ENCODE measurements around the gene NCAM1.
"Not testable (repeated sequence)": the region's sequence is repeated elsewhere in the genome, so short reads cannot be mapped to it uniquely, and the experiment has no call there.

Gene NCAM1

GRCh38 chr11:113276466-113276865 lies 315.2 kb downstream of the NCAM1 start:
- DNase-seq (ENCODE audit: low spot score) = no peak

DNA sequence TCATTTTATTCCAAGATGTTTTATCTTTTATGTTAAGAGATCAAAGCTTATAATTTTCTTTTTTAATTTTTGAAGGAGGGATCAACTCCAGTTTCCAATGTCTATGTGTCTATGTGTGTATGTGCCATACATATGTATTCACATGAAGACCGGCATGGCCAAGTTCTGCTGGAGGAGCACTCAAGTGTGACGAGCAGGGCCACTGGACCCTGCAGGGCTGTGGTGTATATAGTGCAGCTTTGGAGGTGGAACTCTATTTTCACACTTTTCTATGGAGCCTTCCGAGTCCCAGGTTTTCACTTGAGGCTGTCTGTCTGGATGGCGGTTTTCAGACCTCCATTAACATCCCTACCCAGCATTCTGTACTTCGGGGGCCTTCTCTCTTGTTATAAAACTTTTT lies 316.7 kb downstream of the NCAM1 start:
- DNase-seq (ENCODE audit: low spot score) = no peak

GRCh38 chr11:113278481-113278880 lies 317.3 kb downstream of the NCAM1 start:
- DNase-seq (ENCODE audit: low spot score) = no peak

- no peak for DNase-seq (ENCODE audit: low spot score)
Measured at GRCh38 chr11:113278925-113279324, 317.7 kb downstream of the NCAM1 start.

GRCh38 chr11:113279591-113279990 lies 318.4 kb downstream of the NCAM1 start:
- no peak for DNase-seq (ENCODE audit: low spot score)

- no peak for DNase-seq (ENCODE audit: low spot score)
Measured at GRCh38 chr11:113281052-113281725, 320.0 kb downstream of the NCAM1 start.

GRCh38 chr11:113282898-113283437 lies 321.7 kb downstream of the NCAM1 start:
- no peak for DNase-seq (ENCODE audit: low spot score)

DNA sequence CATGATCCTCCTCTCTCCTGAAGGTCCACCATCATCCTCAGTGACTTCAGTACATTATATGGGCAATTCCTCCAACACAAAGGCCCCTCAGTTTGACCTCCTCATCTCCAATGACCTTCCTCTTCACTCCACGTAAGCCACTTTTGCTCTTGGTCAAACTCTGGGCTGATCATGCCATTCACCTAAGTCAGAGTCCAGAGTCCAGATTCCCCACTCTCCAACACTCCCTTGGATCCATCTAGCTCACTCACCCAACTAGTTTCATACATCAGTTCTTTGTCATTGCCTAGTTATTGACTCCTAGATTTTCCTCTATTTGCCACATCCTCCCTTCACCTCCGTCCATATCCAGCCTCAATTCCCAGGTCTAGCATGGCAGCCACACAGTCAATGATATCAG lies 322.7 kb downstream of the NCAM1 start:
- no peak for DNase-seq (ENCODE audit: low spot score)

DNA sequence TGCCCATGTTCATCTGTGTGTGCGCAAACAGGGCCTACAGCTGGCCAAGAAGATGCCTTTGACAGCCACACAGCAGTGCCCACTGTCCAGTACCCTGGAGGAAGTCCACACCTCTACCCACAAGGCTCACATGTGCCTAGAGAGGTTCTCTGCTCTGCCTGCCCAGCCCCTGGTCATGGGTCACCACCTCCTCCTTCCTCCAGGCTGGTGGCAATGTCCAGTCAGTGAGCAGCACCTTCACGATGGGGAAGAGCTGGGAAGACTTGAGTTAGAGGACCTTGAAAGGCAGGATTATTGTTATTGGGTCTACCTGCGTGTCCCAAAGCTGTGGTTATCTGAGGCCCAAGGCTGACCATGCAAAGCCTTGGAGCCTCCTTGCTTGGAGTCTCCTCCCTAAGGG lies 324.8 kb downstream of the NCAM1 start:
- no peak for DNase-seq (ENCODE audit: low spot score)

DNA sequence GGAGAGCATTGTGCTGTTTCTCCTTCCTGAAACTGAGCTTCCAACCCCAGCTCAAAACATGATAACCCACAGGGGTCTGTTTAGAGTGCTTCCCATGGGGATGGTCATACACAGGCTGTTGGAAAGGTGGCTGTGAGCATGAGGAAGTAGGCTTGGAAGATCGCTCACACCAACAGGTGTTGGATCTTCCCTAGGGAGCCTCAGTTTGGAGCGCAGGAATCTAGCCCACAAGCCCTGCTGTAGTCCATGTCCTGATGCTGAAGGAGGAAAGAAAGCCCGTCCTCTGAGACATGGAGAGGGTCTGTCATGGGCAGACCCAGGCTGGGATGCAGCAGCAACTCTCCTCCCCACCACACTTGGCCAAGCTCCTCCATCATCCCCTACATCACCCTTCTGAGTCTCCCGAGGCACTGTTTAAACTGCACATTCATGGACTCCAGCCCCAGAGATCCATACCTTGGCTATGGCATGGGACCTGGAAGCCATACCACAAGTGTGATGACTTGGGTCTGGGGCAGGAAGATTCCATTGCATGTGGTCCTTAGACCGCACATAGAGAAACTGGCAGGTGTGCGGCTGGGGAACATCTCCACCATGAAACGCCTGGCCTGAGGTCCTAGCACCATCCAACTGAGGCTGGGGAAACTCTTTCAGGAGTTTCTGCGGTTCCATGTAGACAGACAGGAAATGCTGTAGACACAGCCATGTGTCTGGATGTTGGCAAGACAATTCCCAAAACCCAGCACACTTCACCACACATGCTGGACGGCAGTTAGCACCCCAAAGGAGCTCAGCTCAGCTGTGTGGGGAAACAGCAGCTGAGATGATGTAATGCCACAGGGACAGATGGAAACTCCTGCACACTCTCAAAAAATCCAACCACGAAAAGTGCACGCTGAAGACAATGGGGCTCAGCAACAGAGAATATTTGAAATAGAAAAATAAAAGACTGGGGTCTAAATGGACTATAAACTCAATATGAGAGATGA lies 325.6 kb downstream of the NCAM1 start:
- no peak for DNase-seq (ENCODE audit: low spot score)

GRCh38 chr11:113287801-113288200 lies 326.6 kb downstream of the NCAM1 start:
- DNase-seq (ENCODE audit: low spot score) = no peak

GRCh38 chr11:113288286-113288863 lies 327.2 kb downstream of the NCAM1 start:
- no peak for DNase-seq (ENCODE audit: low spot score)

DNA sequence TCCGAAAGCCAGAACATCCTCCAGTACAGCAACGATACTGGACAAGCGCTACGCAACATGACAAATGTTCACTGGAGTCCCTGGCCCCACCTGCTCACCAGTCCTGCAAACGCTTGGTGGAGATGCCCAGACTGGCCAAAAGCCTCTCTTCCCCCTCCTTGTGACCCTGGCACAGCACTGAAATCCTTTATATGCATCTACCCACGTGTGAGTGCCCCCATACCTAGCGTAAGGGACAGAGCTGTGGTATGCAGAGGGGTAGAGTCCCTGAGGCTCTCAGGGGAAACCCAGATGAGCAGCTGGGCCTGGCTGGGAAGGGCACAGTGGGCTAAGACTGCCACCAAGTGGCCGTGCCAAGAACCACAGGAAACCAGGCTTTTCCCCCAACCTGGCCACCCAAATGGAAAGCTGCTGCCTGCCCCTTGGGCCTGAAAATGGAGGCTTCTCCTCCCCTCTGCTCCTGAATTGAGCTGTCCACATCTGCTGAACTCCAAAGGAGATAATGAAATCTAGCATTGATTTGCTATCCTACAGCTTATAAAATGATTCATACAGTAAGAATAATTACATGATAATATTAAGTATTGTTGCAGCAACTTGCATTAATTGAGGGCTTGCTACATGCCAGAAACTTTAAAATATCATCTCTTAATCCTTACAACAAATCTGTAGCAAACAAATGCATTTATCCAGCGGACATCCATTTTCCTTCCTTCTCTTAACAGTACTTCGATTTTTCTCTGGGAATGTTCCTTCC lies 328.4 kb downstream of the NCAM1 start:
- peak; percentile 65 for DNase-seq (ENCODE audit: low spot score)

GRCh38 chr11:113293936-113294335 lies 332.7 kb downstream of the NCAM1 start:
- DNase-seq (ENCODE audit: low spot score) = no peak

DNA sequence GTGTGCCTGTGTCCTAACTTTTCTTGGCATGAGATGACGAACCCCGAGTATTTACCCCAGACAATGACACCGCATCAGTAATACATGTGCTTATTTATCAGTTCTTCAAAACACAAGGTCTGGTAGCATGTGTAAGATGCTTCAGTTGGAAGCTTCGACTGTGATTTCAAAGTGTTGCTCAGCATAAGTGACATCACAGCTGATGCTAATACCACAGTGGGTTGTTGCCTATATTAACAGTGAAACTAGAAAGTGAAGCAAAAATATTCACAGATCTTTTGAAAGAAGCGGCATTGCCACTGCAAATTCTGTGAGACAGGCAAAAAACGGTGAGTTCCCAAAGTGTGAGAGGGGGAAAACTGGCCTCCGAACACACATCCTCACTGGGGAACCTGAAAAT lies 334.8 kb downstream of the NCAM1 start:
- no peak for DNase-seq (ENCODE audit: low spot score)

- DNase-seq (ENCODE audit: low spot score) = no peak
Measured at GRCh38 chr11:113296447-113297205, 335.4 kb downstream of the NCAM1 start.

- not testable (repeated sequence) for DNase-seq (ENCODE audit: low spot score)
Measured at GRCh38 chr11:113298496-113298895, 337.3 kb downstream of the NCAM1 start.

GRCh38 chr11:113304916-113305315 lies 343.7 kb downstream of the NCAM1 start:
- DNase-seq (ENCODE audit: low spot score) = no peak

- peak; percentile 61 for DNase-seq (ENCODE audit: low spot score)
Measured at GRCh38 chr11:113305440-113306336, 344.5 kb downstream of the NCAM1 start.

- DNase-seq (ENCODE audit: low spot score) = no peak
Measured at GRCh38 chr11:113308601-113309000, 347.4 kb downstream of the NCAM1 start.

Measured in globus pallidus (tissue), 1 donor.